ENCODE data around the gene DPH1.

The DPH1 gene

GRCh38 chr17:1995321-1995892 lies 34.5 kb upstream of the DPH1 start:
- H3K79me2 ChIP-seq (ENCODE audit: insufficient read depth, low read length), result no peaks in the 10 kb centered on the region

DNA sequence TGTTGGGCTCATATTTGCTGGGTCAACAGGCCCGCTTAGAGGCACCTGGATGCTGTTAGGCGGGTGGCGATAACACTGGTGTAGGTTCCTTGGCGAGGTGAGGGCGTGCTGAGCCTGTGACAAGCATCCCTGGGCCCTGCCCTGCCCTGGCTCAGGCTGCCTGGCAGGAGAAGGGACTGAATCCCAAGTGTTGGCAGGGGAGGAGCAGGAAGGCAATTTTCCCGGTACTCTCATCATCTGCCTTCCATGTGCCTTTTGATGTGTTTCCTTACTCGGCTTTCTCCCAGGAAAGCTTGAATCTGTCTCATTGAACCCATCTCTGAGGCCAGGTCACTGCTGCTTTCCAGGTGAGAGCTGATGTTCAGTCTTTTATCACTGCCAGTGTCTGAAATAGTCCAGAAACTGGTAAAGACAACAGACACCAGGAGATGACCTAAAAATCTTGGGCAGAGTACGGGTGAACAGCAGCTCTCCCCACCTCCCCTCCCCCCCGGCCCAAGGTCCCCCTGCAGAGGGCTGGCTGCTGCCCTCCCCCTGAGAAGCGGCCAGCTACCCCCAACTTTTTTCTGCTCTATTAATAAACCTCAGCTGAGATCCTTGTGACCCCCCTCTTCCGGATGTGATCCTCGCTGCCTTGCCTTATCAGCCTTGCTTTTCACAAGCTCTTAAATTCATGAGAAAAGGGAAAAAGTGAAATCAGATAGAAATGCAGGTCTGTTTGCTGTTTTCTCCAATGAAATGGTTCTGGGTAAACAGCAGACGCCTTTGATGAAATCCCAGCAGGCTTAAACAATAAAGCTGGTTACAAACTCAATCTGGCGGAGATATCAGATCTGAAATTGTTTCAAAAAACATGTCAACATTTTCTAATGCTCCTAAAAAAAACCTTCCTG lies 33.8 kb upstream of the DPH1 start:
- Histone ChIP-seq H3K4me2 (ENCODE audit: low read depth, low read length, poor library complexity, severe bottlenecking) (no peak overlapping the region), H2AFZ (ENCODE audit: low read length) (no peak overlapping the region), H3F3A (ENCODE audit: low read depth) (no peaks in the 10 kb centered on the region), H4K20me1 (ENCODE audit: insufficient read depth, low read length, poor library complexity, severe bottlenecking) (no peaks in the 10 kb centered on the region), H3K79me2 (ENCODE audit: insufficient read depth, low read length) (no peaks in the 10 kb centered on the region), H3K9ac (ENCODE audit: low read depth, low read length, poor library complexity, severe bottlenecking) (no peak overlapping the region), H3K36me3 (ENCODE audit: insufficient read depth, low read length) (no peaks in the 10 kb centered on the region), H3K9me3 (ENCODE audit: insufficient read depth, low read depth, low read length) (no peaks in the 10 kb centered on the region), H3K4me3 (ENCODE audit: low read length, poor library complexity, severe bottlenecking) (no peak overlapping the region), H3K4me1 (ENCODE audit: insufficient read depth, low read length, poor library complexity, severe bottlenecking) (no peaks in the 10 kb centered on the region), H3K27me3 (ENCODE audit: insufficient read depth, low read length, poor library complexity, severe bottlenecking) (no peaks in the 10 kb centered on the region), H3K9me2 (replicated peaks; ENCODE audit: low read depth, low read length) (no peaks in the 10 kb centered on the region)
- TF ChIP-seq EZH2phosphoT487 (IDR thresholded peaks at IDR 0.05; ENCODE audit: borderline replicate concordance) (no peak), CTCF (conservative IDR thresholded peaks at IDR 0.05; ENCODE audit: low read length) (no peak)

More at GRCh38 chr17:1995321-1995892, 34.5 kb upstream of the DPH1 start:
- no peak overlapping the region for H3K4me2 ChIP-seq (ENCODE audit: low read depth, low read length, poor library complexity, severe bottlenecking)
- H3K27me3 ChIP-seq (ENCODE audit: insufficient read depth, low read length, poor library complexity, severe bottlenecking), result no peaks in the 10 kb centered on the region
- H3K9ac ChIP-seq (ENCODE audit: low read depth, low read length, poor library complexity, severe bottlenecking), result no peak overlapping the region
- no peak for TF ChIP-seq EZH2phosphoT487 (IDR thresholded peaks at IDR 0.05; ENCODE audit: borderline replicate concordance)
- TF ChIP-seq CTCF (conservative IDR thresholded peaks at IDR 0.05; ENCODE audit: low read length), result no peak
- no peak overlapping the region for H2AFZ ChIP-seq (ENCODE audit: low read length)
- no peaks in the 10 kb centered on the region for H3F3A ChIP-seq (ENCODE audit: low read depth)
- no peaks in the 10 kb centered on the region for H3K9me3 ChIP-seq (ENCODE audit: insufficient read depth, low read depth, low read length)
- H4K20me1 ChIP-seq (ENCODE audit: insufficient read depth, low read length, poor library complexity, severe bottlenecking), result no peaks in the 10 kb centered on the region
- no peaks in the 10 kb centered on the region for H3K4me1 ChIP-seq (ENCODE audit: insufficient read depth, low read length, poor library complexity, severe bottlenecking)
- no peak overlapping the region for H3K4me3 ChIP-seq (ENCODE audit: low read length, poor library complexity, severe bottlenecking)
- H3K36me3 ChIP-seq (ENCODE audit: insufficient read depth, low read length), result no peaks in the 10 kb centered on the region
- no peaks in the 10 kb centered on the region for H3K9me2 ChIP-seq (replicated peaks; ENCODE audit: low read depth, low read length)

GRCh38 chr17:1996800-1997288 lies 33.1 kb upstream of the DPH1 start:
- H3K9me3 ChIP-seq (ENCODE audit: insufficient read depth, low read depth, low read length), result no peaks in the 10 kb centered on the region
- no peak overlapping the region for H3K9ac ChIP-seq (ENCODE audit: low read depth, low read length, poor library complexity, severe bottlenecking)
- H3K4me2 ChIP-seq (ENCODE audit: low read depth, low read length, poor library complexity, severe bottlenecking), result no peak overlapping the region
- no peaks in the 10 kb centered on the region for H3K79me2 ChIP-seq (ENCODE audit: insufficient read depth, low read length)
- H3K36me3 ChIP-seq (ENCODE audit: insufficient read depth, low read length), result no peaks in the 10 kb centered on the region
- no peaks in the 10 kb centered on the region for H3F3A ChIP-seq (ENCODE audit: low read depth)
- no peak for TF ChIP-seq CTCF (conservative IDR thresholded peaks at IDR 0.05; ENCODE audit: low read length)
- no peak overlapping the region for H3K4me3 ChIP-seq (ENCODE audit: low read length, poor library complexity, severe bottlenecking)
- no peaks in the 10 kb centered on the region for H3K4me1 ChIP-seq (ENCODE audit: insufficient read depth, low read length, poor library complexity, severe bottlenecking)
- H3K27me3 ChIP-seq (ENCODE audit: insufficient read depth, low read length, poor library complexity, severe bottlenecking), result no peaks in the 10 kb centered on the region
- H2AFZ ChIP-seq (ENCODE audit: low read length), result no peak overlapping the region
- H3K9me2 ChIP-seq (replicated peaks; ENCODE audit: low read depth, low read length), result no peaks in the 10 kb centered on the region
- H4K20me1 ChIP-seq (ENCODE audit: insufficient read depth, low read length, poor library complexity, severe bottlenecking), result no peaks in the 10 kb centered on the region
